Measurements from ENCODE around the gene SLC38A8.

SLC38A8 gene

GRCh38 chr16:84044118-84044488 lies 1.5 kb upstream of the SLC38A8 start:
- no peak for DNase-seq (ENCODE audit: low spot score)
- TF ChIP-seq CTCF (IDR thresholded peaks at IDR 0.05; ENCODE audit: extremely low read depth, insufficient read depth, missing control alignments), result no peak
- in situ Hi-C loops (cut with MboI; ENCODE audit: low pct_unique_long_range_greater_than_20kb, low sequenced_read_pairs, unreplicated experiment), result no loop called here

- in situ Hi-C loops (cut with MboI; ENCODE audit: low pct_unique_long_range_greater_than_20kb, low sequenced_read_pairs, unreplicated experiment), result no loop called here
- DNase-seq (ENCODE audit: low spot score), result no peak
- no peak for TF ChIP-seq CTCF (IDR thresholded peaks at IDR 0.05; ENCODE audit: extremely low read depth, insufficient read depth, missing control alignments)
Measured at GRCh38 chr16:84043486-84044117, 1.0 kb upstream of the SLC38A8 start.

- in situ Hi-C loops (cut with MboI; ENCODE audit: low pct_unique_long_range_greater_than_20kb, low sequenced_read_pairs, unreplicated experiment), result no loop called here
Measured at GRCh38 chr16:84042879-84043485, 387 bp upstream of the SLC38A8 start.

GRCh38 chr16:84041881-84042280 lies 714 bp downstream of the SLC38A8 start:
- DNase-seq (ENCODE audit: low spot score), result no peak
- in situ Hi-C loops (cut with MboI; ENCODE audit: low pct_unique_long_range_greater_than_20kb, low sequenced_read_pairs, unreplicated experiment), result no loop called here
- no peak for TF ChIP-seq CTCF (IDR thresholded peaks at IDR 0.05; ENCODE audit: extremely low read depth, insufficient read depth, missing control alignments)

More at GRCh38 chr16:84042879-84043485, 387 bp upstream of the SLC38A8 start:
- DNase-seq (ENCODE audit: low spot score), result no peak
- TF ChIP-seq CTCF (IDR thresholded peaks at IDR 0.05; ENCODE audit: extremely low read depth, insufficient read depth, missing control alignments), result no peak

- TF ChIP-seq CTCF (IDR thresholded peaks at IDR 0.05; ENCODE audit: extremely low read depth, insufficient read depth, missing control alignments), result no peak
- in situ Hi-C loops (cut with MboI; ENCODE audit: low pct_unique_long_range_greater_than_20kb, low sequenced_read_pairs, unreplicated experiment), result no loop called here
- DNase-seq (ENCODE audit: low spot score), result no peak
Measured at GRCh38 chr16:84040823-84041820, 1.5 kb downstream of the SLC38A8 start.

GRCh38 chr16:84040226-84040822 lies 2.3 kb downstream of the SLC38A8 start:
- no peak for DNase-seq (ENCODE audit: low spot score)
- in situ Hi-C loops (cut with MboI; ENCODE audit: low pct_unique_long_range_greater_than_20kb, low sequenced_read_pairs, unreplicated experiment), result no loop called here
- no peak for TF ChIP-seq CTCF (IDR thresholded peaks at IDR 0.05; ENCODE audit: extremely low read depth, insufficient read depth, missing control alignments)

All from GM13977 (cell line).